B cell (primary cell): ENCODE measurements around the gene TSC2.
"Not testable (repeated sequence)": the region's sequence is repeated elsewhere in the genome, so short reads cannot be mapped to it uniquely, and the experiment has no call there.

ENCODE experiments used
- CTCF ChIP-seq: fragments of 200-600 bp; IDR thresholded peaks from one replicate; pipeline ENCODE4 v1.8.0; 2022; ENCODE audit warnings: antibody characterized with exemption, mild to moderate bottlenecking
- EZH2 ChIP-seq: IDR thresholded peaks from 2 replicates; pipeline ENCODE4 v1.6.1; 2012; ENCODE audit warnings: borderline replicate concordance, low read depth, mild to moderate bottlenecking, moderate library complexity, low read length; ENCODE audit not compliant: insufficient read depth, poor library complexity, severe bottlenecking

- not testable (repeated sequence) for TF ChIP-seq EZH2, CTCF
Observed at GRCh38 chr16:2105769-2106168, 58.0 kb downstream of the TSC2 start.
